ENCODE measurements around the gene SMIM45.

Gene SMIM45

DNA sequence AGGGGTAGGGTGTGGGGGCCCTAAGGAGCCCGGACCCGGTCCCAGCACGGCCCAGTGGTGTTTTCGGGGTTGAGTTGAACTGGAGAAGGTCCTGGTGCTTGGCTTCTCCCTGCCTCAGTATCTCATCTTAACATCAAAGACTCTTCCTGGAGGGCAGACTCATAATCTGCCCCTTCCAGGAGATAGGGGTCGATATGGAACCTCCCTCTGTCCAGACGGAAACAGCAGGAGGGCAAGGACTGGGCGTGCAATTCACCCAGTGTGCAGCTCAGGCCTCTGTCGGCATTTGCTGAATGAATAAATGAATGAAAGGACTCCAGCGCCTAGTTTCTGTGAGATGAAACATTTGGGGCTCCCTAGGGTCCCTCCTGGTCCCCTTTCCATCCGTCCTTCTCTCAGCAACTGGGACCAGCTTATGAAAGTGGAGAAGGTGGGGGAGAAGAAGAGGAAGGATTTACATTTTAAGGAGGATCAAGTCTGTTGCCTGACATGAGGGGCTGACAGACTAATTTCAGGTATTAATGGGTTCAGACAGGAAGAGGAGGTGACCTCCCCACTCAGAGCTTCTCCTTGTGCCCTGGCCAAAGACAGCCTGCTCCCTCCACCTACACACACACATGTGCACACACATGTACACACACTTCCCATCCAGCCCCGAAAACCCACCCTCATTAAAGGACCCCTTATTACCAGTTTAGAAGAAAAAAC is 36.0 kb upstream of the SMIM45 start:
- in situ Hi-C loops (cut with HindIII; ENCODE audit: low sequenced_read_pairs) = no loop called here
- TF ChIP-seq CTCF (IDR thresholded peaks at IDR 0.05; ENCODE audit: low read depth, low read length) = no peak
- no peak for DNase-seq (ENCODE audit: low read depth, low spot score)
- no peak overlapping the region for H3K4me3 ChIP-seq (ENCODE audit: low read depth, low read length)

DNA sequence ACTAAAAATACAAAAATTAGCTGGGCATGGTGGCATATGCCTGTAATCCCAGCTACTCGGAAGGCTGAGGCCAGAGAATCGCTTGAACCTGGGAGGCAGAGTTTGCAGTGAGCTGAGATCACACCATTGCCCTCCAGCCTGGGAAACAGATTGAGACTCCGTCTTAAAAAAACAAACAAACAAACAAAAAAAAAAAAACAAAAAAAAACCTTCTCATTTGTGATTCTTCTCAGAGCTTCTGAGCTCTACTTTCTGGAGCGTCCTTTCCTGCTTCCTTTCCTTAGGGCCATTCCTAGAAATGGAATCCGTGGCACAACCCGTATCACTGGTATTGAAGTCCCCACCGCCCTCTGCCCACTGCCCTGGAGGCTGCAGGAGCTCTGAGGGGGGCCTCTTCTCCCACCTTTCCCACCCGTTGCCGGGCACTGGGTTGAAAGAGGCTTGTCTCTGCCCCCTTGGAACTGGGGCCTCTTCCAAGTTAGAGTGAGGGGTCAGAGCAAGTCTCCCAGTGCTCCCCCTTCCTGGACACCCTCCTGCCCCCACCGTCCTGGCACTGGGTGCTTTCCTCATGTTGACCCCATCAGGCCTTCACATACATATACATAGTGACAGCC is 35.1 kb upstream of the SMIM45 start:
- H3K4me3 ChIP-seq (ENCODE audit: low read depth, low read length) = no peak overlapping the region
- in situ Hi-C loops (cut with HindIII; ENCODE audit: low sequenced_read_pairs) = no loop called here

DNA sequence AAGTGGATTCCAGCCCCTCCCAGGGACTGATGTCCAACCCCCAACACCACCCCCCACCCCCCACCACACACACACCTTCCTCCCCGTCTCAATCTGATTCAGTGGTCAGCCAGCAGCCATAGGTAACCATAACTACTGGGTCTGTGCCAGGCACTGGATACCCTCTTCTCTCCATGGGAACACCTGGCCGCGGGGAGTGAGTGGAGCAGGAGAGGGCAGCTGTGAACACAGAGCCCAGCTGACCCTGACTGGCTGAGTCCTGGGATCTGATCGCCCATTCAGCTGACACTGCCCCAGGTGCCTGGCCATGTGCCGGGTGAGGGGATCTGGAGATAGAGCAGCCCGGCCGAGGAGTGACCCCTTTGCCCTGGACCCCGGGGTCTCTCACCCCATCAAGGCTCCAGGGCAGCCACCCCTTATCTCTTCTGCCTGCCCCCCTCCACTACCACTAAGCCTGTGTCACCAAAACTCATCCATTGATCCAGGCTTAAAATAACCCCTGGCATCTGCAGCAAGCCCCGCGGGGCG is 34.5 kb upstream of the SMIM45 start:
- no peak for TF ChIP-seq CTCF (IDR thresholded peaks at IDR 0.05; ENCODE audit: low read depth, low read length)
- H3K4me3 ChIP-seq (ENCODE audit: low read depth, low read length) = no peak overlapping the region
- in situ Hi-C loops (cut with HindIII; ENCODE audit: low sequenced_read_pairs) = no loop called here
- DNase-seq (ENCODE audit: low read depth, low spot score) = no peak

More for the DNA sequence above, 35.1 kb upstream of the SMIM45 start:
- no peak for DNase-seq (ENCODE audit: low read depth, low spot score)
- no peak for TF ChIP-seq CTCF (IDR thresholded peaks at IDR 0.05; ENCODE audit: low read depth, low read length)

- no peak for TF ChIP-seq CTCF (IDR thresholded peaks at IDR 0.05; ENCODE audit: low read depth, low read length)
- in situ Hi-C loops (cut with HindIII; ENCODE audit: low sequenced_read_pairs) = no loop called here
- H3K4me3 ChIP-seq (ENCODE audit: low read depth, low read length) = no peak overlapping the region
- DNase-seq (ENCODE audit: low read depth, low spot score) = peak; percentile 61
Measured at GRCh38 chr22:41917903-41918791, 33.8 kb upstream of the SMIM45 start.

- H3K4me3 ChIP-seq (ENCODE audit: low read depth, low read length) = peak overlapping the region; percentile 29
- TF ChIP-seq CTCF (IDR thresholded peaks at IDR 0.05; ENCODE audit: low read depth, low read length) = no peak
- peak; percentile 45 for DNase-seq (ENCODE audit: low read depth, low spot score)
- in situ Hi-C loops (cut with HindIII; ENCODE audit: low sequenced_read_pairs) = no loop called here
Measured at GRCh38 chr22:41919357-41920224, 32.4 kb upstream of the SMIM45 start.

Data from astrocyte of the spinal cord (primary cell).